Activated T-cell treated with anti-CD3 and anti-CD28 coated beads, Interleukin-2, amount 50 U/mL, for 4 hours (primary cell): Measurements from ENCODE around the gene CDH22. TPM values are rescaled to one million over a fixed set of nuclear protein-coding genes. Genes with fewer than 3 reads are reported as not detected.
A peak's percentile ranks its signal among the peaks of the same experiment; 100 is the strongest.

Experiments used
- ATAC-seq, 2 donors: fragments of 200-7000 bp; cut with Tn5 transposase; one replicate each; pipeline ENCODE4 v1.10.0; 2021
- DNase-seq: peaks from one replicate; pipeline ENCODE4 v3.0.0-alpha.2; 2020
- H3K27me3 Mint-ChIP-seq: one replicate; pipeline ENCODE4 v1.8.0; 2021; ENCODE audit warnings: low read depth, mixed read lengths
- H3K36me3 Mint-ChIP-seq: one replicate; pipeline ENCODE4 v1.8.0; 2022; ENCODE audit warnings: mixed read lengths; ENCODE audit not compliant: insufficient read depth
- H3K4me1 Mint-ChIP-seq: one replicate; pipeline ENCODE4 v1.8.0; 2021; ENCODE audit warnings: low read depth, mixed read lengths
- H3K4me3 Mint-ChIP-seq: one replicate; pipeline ENCODE4 v1.8.0; 2021; ENCODE audit warnings: mild to moderate bottlenecking, moderate library complexity, mixed read lengths
- H3K9me3 Mint-ChIP-seq: one replicate; pipeline ENCODE4 v1.8.0; 2021; ENCODE audit warnings: mixed read lengths
- total RNA-seq, 3 donors: library from RNA; stranded (reverse); gene quantifications; one replicate each; pipeline ENCODE4 v1.2.1, GENCODE V29; 2021

CDH22 gene
- total RNA-seq, 3 donors from 2014 or later: not detected

- ATAC-seq (no peak), DNase-seq (no peak)
- Mint-ChIP-seq H3K4me3 (no peak overlapping the region), H3K27me3 (peaks cover 22% of the 10 kb centered on the region), H3K9me3 (no peaks in the 10 kb centered on the region), H3K4me1 (no peaks in the 10 kb centered on the region), H3K36me3 (no peaks in the 10 kb centered on the region)
Observed at GRCh38 chr20:46214824-46215488, 93.3 kb downstream of the CDH22 start.

- peaks cover 27% of the 10 kb centered on the region for H3K27me3 Mint-ChIP-seq
- H3K36me3 Mint-ChIP-seq: no peaks in the 10 kb centered on the region
- no peaks in the 10 kb centered on the region for H3K4me1 Mint-ChIP-seq
- H3K4me3 Mint-ChIP-seq: no peak overlapping the region
- ATAC-seq: no peak
- H3K9me3 Mint-ChIP-seq: no peaks in the 10 kb centered on the region
- no peak for DNase-seq
Observed at GRCh38 chr20:46213946-46214823, 94.1 kb downstream of the CDH22 start.

GRCh38 chr20:46212876-46213275 is 95.4 kb downstream of the CDH22 start:
- Mint-ChIP-seq H3K27me3 (peaks cover 35% of the 10 kb centered on the region), H3K9me3 (no peaks in the 10 kb centered on the region)
- no peak for ATAC-seq

GRCh38 chr20:46212252-46212651 is 96.0 kb downstream of the CDH22 start:
- Mint-ChIP-seq H3K27me3 (peaks cover 35% of the 10 kb centered on the region), H3K4me1 (no peaks in the 10 kb centered on the region), H3K36me3 (no peaks in the 10 kb centered on the region), H3K9me3 (no peaks in the 10 kb centered on the region), H3K4me3 (no peak overlapping the region)
- ATAC-seq: no peak
- no peak for DNase-seq

More at GRCh38 chr20:46212876-46213275, 95.4 kb downstream of the CDH22 start:
- Mint-ChIP-seq H3K4me1 (no peaks in the 10 kb centered on the region), H3K36me3 (no peaks in the 10 kb centered on the region), H3K4me3 (no peak overlapping the region)
- no peak for DNase-seq

- Mint-ChIP-seq H3K4me1 (peaks cover 4% of the 10 kb centered on the region), H3K4me3 (no peak overlapping the region), H3K9me3 (no peaks in the 10 kb centered on the region), H3K27me3 (peaks cover 35% of the 10 kb centered on the region), H3K36me3 (no peaks in the 10 kb centered on the region)
- DNase-seq: no peak
- ATAC-seq: no peak
Observed at GRCh38 chr20:46211331-46211722, 97.0 kb downstream of the CDH22 start.

- H3K4me3 Mint-ChIP-seq: no peak overlapping the region
- ATAC-seq (no peak), DNase-seq (no peak)
- no peaks in the 10 kb centered on the region for H3K36me3 Mint-ChIP-seq
- peaks cover 9% of the 10 kb centered on the region for H3K4me1 Mint-ChIP-seq
- peaks cover 35% of the 10 kb centered on the region for H3K27me3 Mint-ChIP-seq
- no peaks in the 10 kb centered on the region for H3K9me3 Mint-ChIP-seq
Observed at GRCh38 chr20:46210672-46211330, 97.5 kb downstream of the CDH22 start.

- H3K4me1 Mint-ChIP-seq: peaks cover 16% of the 10 kb centered on the region
- no peak for ATAC-seq
- H3K4me3 Mint-ChIP-seq: no peak overlapping the region
- no peak for DNase-seq
- H3K9me3 Mint-ChIP-seq: no peaks in the 10 kb centered on the region
- H3K27me3 Mint-ChIP-seq: peaks cover 32% of the 10 kb centered on the region
- no peaks in the 10 kb centered on the region for H3K36me3 Mint-ChIP-seq
Observed at GRCh38 chr20:46209930-46210671, 98.2 kb downstream of the CDH22 start.

GRCh38 chr20:46207793-46208192 is 100.5 kb downstream of the CDH22 start:
- H3K4me3 Mint-ChIP-seq: no peak overlapping the region
- H3K4me1 Mint-ChIP-seq: peaks cover 27% of the 10 kb centered on the region
- no peak for ATAC-seq
- DNase-seq: no peak
- H3K27me3 Mint-ChIP-seq: peaks cover 24% of the 10 kb centered on the region
- H3K36me3 Mint-ChIP-seq: no peaks in the 10 kb centered on the region
- no peaks in the 10 kb centered on the region for H3K9me3 Mint-ChIP-seq

- no peak overlapping the region for H3K4me3 Mint-ChIP-seq
- DNase-seq (no peak), ATAC-seq (no peak)
- no peaks in the 10 kb centered on the region for H3K9me3 Mint-ChIP-seq
- H3K27me3 Mint-ChIP-seq: peaks cover 26% of the 10 kb centered on the region
- peaks cover 27% of the 10 kb centered on the region for H3K4me1 Mint-ChIP-seq
- no peaks in the 10 kb centered on the region for H3K36me3 Mint-ChIP-seq
Observed at GRCh38 chr20:46206992-46207549, 101.2 kb downstream of the CDH22 start.

GRCh38 chr20:46206025-46206424 is 102.3 kb downstream of the CDH22 start:
- Mint-ChIP-seq H3K27me3 (peaks cover 32% of the 10 kb centered on the region), H3K9me3 (no peaks in the 10 kb centered on the region), H3K36me3 (no peaks in the 10 kb centered on the region), H3K4me3 (no peak overlapping the region), H3K4me1 (peaks cover 27% of the 10 kb centered on the region)
- DNase-seq: no peak
- peak in 1 of 2 donors; percentile 35 for ATAC-seq

GRCh38 chr20:46205349-46205748 is 102.9 kb downstream of the CDH22 start:
- ATAC-seq (peak in 1 of 2 donors; percentile 32), DNase-seq (no peak)
- H3K27me3 Mint-ChIP-seq: peaks cover 31% of the 10 kb centered on the region
- H3K4me1 Mint-ChIP-seq: peaks cover 27% of the 10 kb centered on the region
- H3K9me3 Mint-ChIP-seq: no peaks in the 10 kb centered on the region
- H3K36me3 Mint-ChIP-seq: no peaks in the 10 kb centered on the region
- H3K4me3 Mint-ChIP-seq: no peak overlapping the region

GRCh38 chr20:46204594-46205186 is 103.6 kb downstream of the CDH22 start:
- Mint-ChIP-seq H3K9me3 (no peaks in the 10 kb centered on the region), H3K27me3 (peaks cover 36% of the 10 kb centered on the region), H3K4me3 (no peak overlapping the region), H3K36me3 (no peaks in the 10 kb centered on the region), H3K4me1 (peaks cover 27% of the 10 kb centered on the region)
- DNase-seq (no peak), ATAC-seq (peak in 1 of 2 donors; percentile 25)

- Mint-ChIP-seq H3K4me1 (peaks cover 27% of the 10 kb centered on the region), H3K9me3 (no peaks in the 10 kb centered on the region), H3K4me3 (no peak overlapping the region), H3K27me3 (peaks cover 38% of the 10 kb centered on the region), H3K36me3 (no peaks in the 10 kb centered on the region)
- DNase-seq: no peak
- no peak for ATAC-seq
Observed at GRCh38 chr20:46203510-46203837, 104.8 kb downstream of the CDH22 start.
